ENCODE results near the gene PCDHGB6.
"Not testable (repeated sequence)": the region's sequence is repeated elsewhere in the genome, so short reads cannot be mapped to it uniquely, and the experiment has no call there.

Gene PCDHGB6

DNA sequence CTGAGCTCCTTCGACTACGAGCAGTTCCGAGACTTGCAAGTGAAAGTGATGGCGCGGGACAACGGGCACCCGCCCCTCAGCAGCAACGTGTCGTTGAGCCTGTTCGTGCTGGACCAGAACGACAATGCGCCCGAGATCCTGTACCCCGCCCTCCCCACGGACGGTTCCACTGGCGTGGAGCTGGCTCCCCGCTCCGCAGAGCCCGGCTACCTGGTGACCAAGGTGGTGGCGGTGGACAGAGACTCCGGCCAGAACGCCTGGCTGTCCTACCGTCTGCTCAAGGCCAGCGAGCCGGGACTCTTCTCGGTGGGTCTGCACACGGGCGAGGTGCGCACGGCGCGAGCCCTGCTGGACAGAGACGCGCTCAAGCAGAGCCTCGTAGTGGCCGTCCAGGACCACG lies 24.5 kb downstream of the PCDHGB6 start:
- Histone ChIP-seq H3K9me3 (ENCODE audit: control insufficient read depth, low read length) (peaks cover 39% of the 10 kb centered on the region), H3K27me3 (ENCODE audit: control insufficient read depth, insufficient read depth, low read length) (peaks cover 16% of the 10 kb centered on the region)
- not testable (repeated sequence) for H3K4me1 ChIP-seq (ENCODE audit: control insufficient read depth, insufficient read depth, low read length); H3K4me3 ChIP-seq (ENCODE audit: low read length); H3K36me3 ChIP-seq (ENCODE audit: control insufficient read depth, insufficient read depth, low read length); H3K9ac ChIP-seq (ENCODE audit: low read length)

DNA sequence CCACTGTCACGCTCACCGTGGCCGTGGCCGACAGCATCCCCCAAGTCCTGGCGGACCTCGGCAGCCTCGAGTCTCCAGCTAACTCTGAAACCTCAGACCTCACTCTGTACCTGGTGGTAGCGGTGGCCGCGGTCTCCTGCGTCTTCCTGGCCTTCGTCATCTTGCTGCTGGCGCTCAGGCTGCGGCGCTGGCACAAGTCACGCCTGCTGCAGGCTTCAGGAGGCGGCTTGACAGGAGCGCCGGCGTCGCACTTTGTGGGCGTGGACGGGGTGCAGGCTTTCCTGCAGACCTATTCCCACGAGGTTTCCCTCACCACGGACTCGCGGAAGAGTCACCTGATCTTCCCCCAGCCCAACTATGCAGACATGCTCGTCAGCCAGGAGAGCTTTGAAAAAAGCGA lies 24.9 kb downstream of the PCDHGB6 start:
- Histone ChIP-seq H3K27me3 (ENCODE audit: control insufficient read depth, insufficient read depth, low read length) (peaks cover 16% of the 10 kb centered on the region), H3K9me3 (ENCODE audit: control insufficient read depth, low read length) (peaks cover 35% of the 10 kb centered on the region)
- not testable (repeated sequence) for H3K4me1 ChIP-seq (ENCODE audit: control insufficient read depth, insufficient read depth, low read length); H3K4me3 ChIP-seq (ENCODE audit: low read length); H3K36me3 ChIP-seq (ENCODE audit: control insufficient read depth, insufficient read depth, low read length); H3K9ac ChIP-seq (ENCODE audit: low read length)

DNA sequence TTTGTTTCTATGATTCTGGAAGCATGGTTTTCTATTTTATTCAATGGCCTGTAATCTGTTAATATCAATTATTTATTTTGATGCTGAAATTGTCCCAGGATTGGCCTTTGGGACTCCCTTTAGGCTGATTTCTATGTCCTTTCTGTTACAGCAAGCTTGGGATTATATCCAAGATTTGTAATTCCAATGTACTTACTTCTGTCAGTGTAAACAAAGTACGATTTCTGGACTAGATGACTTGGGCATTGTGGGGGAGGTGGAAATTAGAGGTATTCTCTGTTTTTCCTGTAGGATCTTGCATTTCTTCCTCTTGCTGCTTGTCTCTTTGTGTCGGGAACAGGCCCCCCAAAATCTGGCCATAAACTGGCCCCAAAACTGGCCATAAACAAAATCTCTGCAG lies 26.2 kb downstream of the PCDHGB6 start:
- Histone ChIP-seq H3K36me3 (ENCODE audit: control insufficient read depth, insufficient read depth, low read length) (no peaks in the 10 kb centered on the region), H3K9ac (ENCODE audit: low read length) (no peak overlapping the region), H3K9me3 (ENCODE audit: control insufficient read depth, low read length) (peaks cover 23% of the 10 kb centered on the region), H3K27me3 (ENCODE audit: control insufficient read depth, insufficient read depth, low read length) (peaks cover 16% of the 10 kb centered on the region), H3K4me1 (ENCODE audit: control insufficient read depth, insufficient read depth, low read length) (no peaks in the 10 kb centered on the region), H3K4me3 (ENCODE audit: low read length) (no peak overlapping the region)

DNA sequence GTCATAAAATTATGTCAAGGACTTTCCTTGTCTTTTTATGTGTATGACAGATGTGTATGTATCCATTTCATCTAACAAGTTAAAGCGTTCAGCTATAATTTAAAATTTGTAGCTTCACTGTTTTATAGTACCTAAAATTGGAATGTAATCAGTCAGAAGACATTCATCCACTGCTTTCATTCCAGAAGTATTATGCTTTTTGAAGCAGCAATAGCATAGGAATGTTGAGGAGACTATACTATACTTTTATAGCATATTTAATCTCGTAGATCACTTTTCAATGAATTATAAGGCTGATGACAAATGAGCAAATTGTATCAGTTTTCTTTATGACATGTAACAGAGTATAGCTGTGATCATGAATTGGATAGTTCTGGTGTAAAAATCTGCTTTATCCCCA lies 29.4 kb downstream of the PCDHGB6 start:
- peaks cover 1% of the 10 kb centered on the region for H3K27me3 ChIP-seq (ENCODE audit: control insufficient read depth, insufficient read depth, low read length)
- no peak overlapping the region for H3K4me3 ChIP-seq (ENCODE audit: low read length)
- H3K36me3 ChIP-seq (ENCODE audit: control insufficient read depth, insufficient read depth, low read length), result no peaks in the 10 kb centered on the region
- no peak overlapping the region for H3K9ac ChIP-seq (ENCODE audit: low read length)
- no peaks in the 10 kb centered on the region for H3K4me1 ChIP-seq (ENCODE audit: control insufficient read depth, insufficient read depth, low read length)
- peaks cover 20% of the 10 kb centered on the region for H3K9me3 ChIP-seq (ENCODE audit: control insufficient read depth, low read length)

DNA sequence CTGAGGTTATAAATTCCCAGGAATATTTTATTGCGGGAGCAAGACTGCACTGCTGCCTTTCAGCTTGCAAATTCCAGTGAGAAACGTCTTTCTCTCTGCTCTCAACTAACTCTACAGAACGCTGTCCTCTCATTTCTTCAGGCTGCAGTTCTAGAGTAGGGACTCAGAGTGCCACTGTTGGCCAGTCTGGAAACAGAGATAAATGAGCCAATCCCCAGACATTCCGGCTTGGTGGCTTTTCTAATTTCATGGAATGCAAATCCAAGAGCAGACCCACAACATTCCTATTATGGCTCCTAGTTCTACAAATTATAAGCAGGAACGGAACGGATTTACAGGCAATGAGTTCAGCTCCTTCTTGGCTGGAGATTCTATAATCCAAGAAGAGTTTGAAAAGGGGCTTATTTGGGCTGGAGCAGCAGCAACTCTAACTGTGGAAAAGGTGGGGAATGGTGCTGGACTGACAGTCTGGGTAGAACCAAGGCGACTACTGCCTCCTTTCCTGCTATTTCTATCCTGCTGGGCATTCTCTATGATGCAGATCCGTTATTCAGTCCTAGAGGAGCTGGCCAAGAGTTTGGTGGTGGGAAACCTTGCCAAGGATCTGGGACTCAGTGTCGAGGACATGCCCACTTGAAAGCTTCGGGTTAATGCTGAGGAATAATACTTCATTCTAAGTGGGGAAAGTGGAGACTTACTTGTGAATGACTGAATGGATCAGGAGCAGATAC lies 31.8 kb downstream of the PCDHGB6 start:
- H3K9me3 ChIP-seq (ENCODE audit: control insufficient read depth, low read length), result peaks cover 14% of the 10 kb centered on the region
- H3K9ac ChIP-seq (ENCODE audit: low read length), result no peak overlapping the region
- no peaks in the 10 kb centered on the region for H3K36me3 ChIP-seq (ENCODE audit: control insufficient read depth, insufficient read depth, low read length)
- no peaks in the 10 kb centered on the region for H3K4me1 ChIP-seq (ENCODE audit: control insufficient read depth, insufficient read depth, low read length)
- no peaks in the 10 kb centered on the region for H3K27me3 ChIP-seq (ENCODE audit: control insufficient read depth, insufficient read depth, low read length)
- no peak overlapping the region for H3K4me3 ChIP-seq (ENCODE audit: low read length)

DNA sequence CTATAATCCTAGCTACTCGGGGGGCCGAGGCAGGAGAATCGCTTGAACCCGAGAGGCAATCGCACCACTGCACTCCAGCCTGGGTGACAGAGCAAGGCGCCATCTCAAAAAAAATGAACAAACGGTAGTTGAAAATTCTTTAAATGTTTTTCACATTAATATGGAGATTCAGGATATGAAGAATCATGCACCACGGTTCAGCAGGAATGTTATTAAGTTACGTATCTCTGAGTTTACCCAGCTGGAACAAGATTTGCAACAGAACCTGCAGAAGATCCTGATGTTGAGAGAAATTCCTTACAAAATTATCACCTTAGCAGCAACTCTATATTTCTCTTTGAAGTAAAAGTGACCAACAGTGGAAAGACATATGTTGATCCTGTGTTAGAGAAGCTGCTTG lies 32.5 kb downstream of the PCDHGB6 start:
- no peaks in the 10 kb centered on the region for H3K36me3 ChIP-seq (ENCODE audit: control insufficient read depth, insufficient read depth, low read length)
- H3K9ac ChIP-seq (ENCODE audit: low read length), result no peak overlapping the region
- no peaks in the 10 kb centered on the region for H3K4me1 ChIP-seq (ENCODE audit: control insufficient read depth, insufficient read depth, low read length)
- no peaks in the 10 kb centered on the region for H3K27me3 ChIP-seq (ENCODE audit: control insufficient read depth, insufficient read depth, low read length)
- peaks cover 14% of the 10 kb centered on the region for H3K9me3 ChIP-seq (ENCODE audit: control insufficient read depth, low read length)
- no peak overlapping the region for H3K4me3 ChIP-seq (ENCODE audit: low read length)

DNA sequence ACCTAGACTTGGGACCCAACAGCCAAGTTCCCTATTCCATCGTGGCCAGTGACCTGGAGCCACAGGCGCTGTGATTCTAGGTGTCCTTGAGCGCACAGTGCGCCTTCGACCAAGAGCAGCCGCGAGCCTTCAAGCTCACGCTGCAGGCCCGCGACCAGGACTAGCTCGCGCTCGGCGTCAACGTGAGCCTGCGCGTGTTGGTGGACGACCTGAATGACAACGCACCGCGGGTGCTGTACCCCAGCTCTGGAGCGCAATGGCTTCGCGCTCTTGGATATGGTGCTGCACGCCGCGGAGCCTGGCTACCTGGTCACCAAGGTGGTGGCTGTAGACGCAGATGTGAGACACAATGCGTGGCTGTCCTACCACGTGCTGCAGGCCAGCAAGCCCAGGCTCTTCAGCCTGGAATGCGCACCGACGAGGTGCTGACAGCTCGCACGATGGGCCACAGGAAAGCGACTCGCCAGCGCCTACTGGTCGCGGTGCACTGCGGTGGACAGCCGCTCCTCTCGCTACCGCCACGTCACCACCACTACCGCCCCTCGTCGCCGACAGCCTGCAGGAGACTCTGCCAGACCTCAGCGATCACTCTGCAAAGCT lies 33.9 kb downstream of the PCDHGB6 start:
- no peaks in the 10 kb centered on the region for H3K27me3 ChIP-seq (ENCODE audit: control insufficient read depth, insufficient read depth, low read length)
- H3K9me3 ChIP-seq (ENCODE audit: control insufficient read depth, low read length), result peaks cover 14% of the 10 kb centered on the region
- no peak overlapping the region for H3K4me3 ChIP-seq (ENCODE audit: low read length)
- no peaks in the 10 kb centered on the region for H3K4me1 ChIP-seq (ENCODE audit: control insufficient read depth, insufficient read depth, low read length)
- H3K36me3 ChIP-seq (ENCODE audit: control insufficient read depth, insufficient read depth, low read length), result no peaks in the 10 kb centered on the region
- no peak overlapping the region for H3K9ac ChIP-seq (ENCODE audit: low read length)

All from mucosa of stomach (tissue), 1 donor.